Epithelial cell of proximal tubule (primary cell): Measurements from ENCODE around the gene SCFD2. TPM values are rescaled to one million over a fixed set of nuclear protein-coding genes. Genes with fewer than 3 reads are reported as not detected.

Source experiments
- DNase-seq: peaks from one replicate; pipeline ENCODE4 v3.0.0-alpha.2; 2011; ENCODE audit warnings: low read depth
- H3K4me3 ChIP-seq: 2 replicates; pipeline ENCODE4 v1.5.1; 2011; ENCODE audit warnings: low read depth, mild to moderate bottlenecking, low read length
- CTCF ChIP-seq: conservative IDR thresholded peaks from 2 replicates; pipeline ENCODE4 v1.5.1; 2012; ENCODE audit warnings: low read depth, mild to moderate bottlenecking, low read length
- total RNA-seq: library from RNA; depleted of rRNA; stranded (reverse); fragments of >200 nt; gene quantifications from 2 replicates; pipeline ENCODE4 v1.2.3, GENCODE V29; 2015

SCFD2 gene
- total RNA-seq, 1 donor from 2014 or later = 8.9 TPM

- H3K4me3 ChIP-seq = no peak overlapping the region
- no peak for TF ChIP-seq CTCF
- no peak for DNase-seq
Measured at GRCh38 chr4:52880994-52881393, 484.9 kb downstream of the SCFD2 start.

- no peak for TF ChIP-seq CTCF
- no peak for DNase-seq
- H3K4me3 ChIP-seq = no peak overlapping the region
Measured at GRCh38 chr4:52879471-52879870, 486.4 kb downstream of the SCFD2 start.

GRCh38 chr4:52877694-52878093, 488.2 kb downstream of the SCFD2 start:
- no peak for TF ChIP-seq CTCF
- no peak for DNase-seq
- no peak overlapping the region for H3K4me3 ChIP-seq

GRCh38 chr4:52877036-52877435, 488.8 kb downstream of the SCFD2 start:
- TF ChIP-seq CTCF = no peak
- no peak for DNase-seq
- no peak overlapping the region for H3K4me3 ChIP-seq

GRCh38 chr4:52876069-52876468, 489.8 kb downstream of the SCFD2 start:
- no peak overlapping the region for H3K4me3 ChIP-seq
- TF ChIP-seq CTCF = no peak
- DNase-seq = no peak

- no peak for TF ChIP-seq CTCF
- no peak for DNase-seq
Measured at GRCh38 chr4:52874948-52875347, 490.9 kb downstream of the SCFD2 start.

GRCh38 chr4:52873861-52874343, 492.0 kb downstream of the SCFD2 start:
- TF ChIP-seq CTCF = no peak
- no peak for DNase-seq
- H3K4me3 ChIP-seq = no peak overlapping the region

More at GRCh38 chr4:52874948-52875347, 490.9 kb downstream of the SCFD2 start:
- H3K4me3 ChIP-seq = no peak overlapping the region
